Measurements from ENCODE around the gene PRKAR2B.

The PRKAR2B gene

GRCh38 chr7:107185716-107186115 is 141.2 kb downstream of the PRKAR2B start:
- DNase-seq (ENCODE audit: low read depth): no peak

DNA sequence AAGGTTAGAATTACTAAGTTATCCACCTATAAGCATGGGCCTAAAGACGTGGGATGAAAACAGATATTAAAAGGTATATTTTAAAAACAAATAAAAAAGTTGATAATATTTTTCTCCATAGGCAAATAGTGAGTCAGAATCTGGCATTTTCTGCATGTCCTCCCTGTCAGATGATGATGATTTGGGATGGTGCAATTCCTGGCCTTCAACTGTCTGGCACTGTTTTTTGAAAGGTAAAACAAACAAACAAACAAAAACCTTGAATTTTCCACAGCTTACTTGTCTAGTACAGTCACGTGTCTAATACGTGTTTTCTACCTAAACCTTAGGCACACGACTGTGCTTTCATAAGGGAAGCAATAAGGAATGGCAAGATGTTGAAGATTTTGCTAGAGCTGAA is 141.7 kb downstream of the PRKAR2B start:
- DNase-seq (ENCODE audit: low read depth): no peak

GRCh38 chr7:107187774-107188173 is 143.3 kb downstream of the PRKAR2B start:
- no peak for DNase-seq (ENCODE audit: low read depth)

GRCh38 chr7:107190090-107190489 is 145.6 kb downstream of the PRKAR2B start:
- DNase-seq (ENCODE audit: low read depth): no peak

DNA sequence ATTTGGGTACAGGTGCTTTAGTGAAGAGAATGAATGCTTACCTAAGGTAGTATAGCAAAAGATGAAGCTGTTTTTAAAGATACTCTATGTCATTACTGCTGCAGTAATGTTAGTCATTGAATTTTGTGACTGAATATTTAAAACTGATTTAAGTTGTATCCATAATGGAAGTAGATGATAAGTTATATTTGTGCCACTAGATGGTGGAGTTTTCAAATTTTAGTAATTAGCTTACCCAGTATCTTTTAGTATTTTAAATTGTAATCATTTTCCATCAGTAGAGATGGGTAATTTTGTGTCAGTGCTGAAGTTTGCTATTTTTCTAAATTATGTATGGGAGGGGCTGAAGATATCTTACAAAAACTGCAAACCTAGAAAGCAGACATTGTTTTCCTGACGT is 149.5 kb downstream of the PRKAR2B start:
- DNase-seq (ENCODE audit: low read depth): no peak

DNA sequence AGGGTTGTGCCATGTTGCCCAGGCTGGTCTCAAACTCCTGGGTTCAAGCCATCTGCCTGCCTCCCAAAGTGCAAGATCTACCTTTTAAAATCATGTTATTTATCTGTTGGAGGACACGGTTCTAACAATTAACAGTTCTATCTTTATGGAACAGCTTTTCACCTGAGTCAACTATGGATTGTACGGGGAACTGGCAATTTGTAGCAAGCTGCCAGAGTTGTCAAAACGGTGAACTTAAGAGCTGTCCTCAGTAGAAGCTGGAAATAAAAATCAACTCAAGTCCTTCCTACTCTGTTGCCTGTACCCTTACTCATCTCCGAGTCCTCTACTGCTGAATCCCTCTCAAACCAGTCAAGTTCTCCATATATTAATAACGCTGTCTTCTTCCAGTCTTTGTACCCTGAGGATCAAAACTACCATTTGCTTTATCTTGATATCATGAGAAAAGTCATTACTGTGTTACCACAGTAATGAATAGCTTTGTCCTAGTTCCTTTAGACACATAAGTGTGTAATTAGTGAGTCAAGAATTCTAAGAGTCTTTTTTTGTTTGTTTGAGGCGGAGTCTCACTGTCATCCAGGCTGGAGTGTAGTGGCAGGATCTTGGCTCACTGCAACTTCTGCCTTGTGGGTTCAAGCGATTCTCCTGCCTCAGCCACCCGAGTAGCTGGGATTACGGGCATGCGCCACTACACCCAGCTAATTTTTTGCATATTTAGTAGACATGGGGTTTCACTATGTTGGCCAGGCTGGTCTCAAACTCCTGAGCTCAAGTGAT is 152.5 kb downstream of the PRKAR2B start:
- DNase-seq (ENCODE audit: low read depth): no peak

DNA sequence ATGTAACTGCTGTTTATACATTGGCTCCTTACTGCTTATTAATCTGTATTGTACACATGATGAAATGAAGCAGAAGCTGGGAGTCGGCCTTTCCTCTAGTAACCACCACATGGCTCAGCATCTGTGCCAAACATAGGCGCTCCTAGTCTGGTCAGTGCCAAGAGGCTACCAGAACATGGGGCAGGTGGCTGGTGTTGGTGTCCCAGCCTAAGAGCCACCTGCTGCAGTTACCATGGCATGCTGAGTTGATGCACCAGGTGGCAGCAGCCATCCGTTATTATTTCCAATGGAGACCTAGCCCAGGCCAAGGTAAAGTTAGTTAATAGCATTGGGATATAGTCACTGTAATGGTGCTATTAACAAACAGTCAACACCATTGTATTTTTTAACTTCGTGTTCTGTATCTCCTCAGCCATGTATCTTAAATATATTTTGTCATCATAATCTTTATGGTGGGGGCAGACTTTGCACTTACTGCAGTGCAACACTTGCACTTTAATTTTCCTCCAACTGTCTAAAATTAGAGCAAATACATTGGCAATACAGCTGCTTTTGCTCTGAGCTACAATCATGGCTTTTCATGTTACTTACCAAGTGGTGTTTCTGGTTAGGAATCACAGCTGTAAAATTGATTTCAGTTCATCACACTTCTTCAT is 157.4 kb downstream of the PRKAR2B start:
- DNase-seq (ENCODE audit: low read depth): no peak

- no peak for DNase-seq (ENCODE audit: low read depth)
Observed at GRCh38 chr7:107203607-107204006, 159.1 kb downstream of the PRKAR2B start.

DNA sequence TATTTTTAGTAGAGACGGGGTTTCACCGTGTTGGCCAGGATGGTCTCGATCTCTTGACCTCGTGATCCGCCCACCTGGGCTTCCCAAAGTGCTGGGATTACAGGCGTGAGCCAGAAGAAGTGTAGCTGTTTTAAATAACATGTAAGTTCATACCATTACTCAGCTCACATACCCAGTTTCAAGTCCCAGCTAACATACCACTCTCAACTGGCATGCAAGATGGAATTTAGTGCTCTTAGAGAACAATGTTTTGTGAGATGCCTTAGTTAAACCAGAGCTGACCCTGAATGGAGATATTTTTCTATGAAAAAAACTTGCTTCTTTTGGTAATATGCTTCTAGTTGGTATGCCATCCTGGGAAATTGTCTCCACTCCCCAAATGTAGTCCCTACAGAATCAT is 161.6 kb downstream of the PRKAR2B start:
- DNase-seq (ENCODE audit: low read depth): no peak

DNA sequence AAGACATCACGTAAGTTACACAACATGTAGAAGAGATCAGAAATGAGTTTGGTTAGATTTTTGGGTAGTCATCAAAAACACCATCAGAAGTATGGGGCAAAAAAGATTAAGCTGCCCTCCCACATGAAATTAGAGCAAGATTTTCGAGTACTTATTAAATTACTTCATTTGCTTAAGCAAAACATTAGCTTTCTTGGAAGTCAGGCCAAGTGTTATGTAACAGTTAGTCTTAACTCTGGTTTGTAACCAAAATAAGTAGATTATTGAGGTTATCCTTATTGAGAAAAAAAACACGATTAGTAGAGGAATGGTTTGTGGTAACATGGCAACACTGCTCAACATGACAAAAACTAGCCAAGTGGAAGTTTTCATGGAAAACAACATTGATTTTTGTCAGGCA is 162.2 kb downstream of the PRKAR2B start:
- no peak for DNase-seq (ENCODE audit: low read depth)

GRCh38 chr7:107207459-107207858 is 163.0 kb downstream of the PRKAR2B start:
- DNase-seq (ENCODE audit: low read depth): no peak

DNA sequence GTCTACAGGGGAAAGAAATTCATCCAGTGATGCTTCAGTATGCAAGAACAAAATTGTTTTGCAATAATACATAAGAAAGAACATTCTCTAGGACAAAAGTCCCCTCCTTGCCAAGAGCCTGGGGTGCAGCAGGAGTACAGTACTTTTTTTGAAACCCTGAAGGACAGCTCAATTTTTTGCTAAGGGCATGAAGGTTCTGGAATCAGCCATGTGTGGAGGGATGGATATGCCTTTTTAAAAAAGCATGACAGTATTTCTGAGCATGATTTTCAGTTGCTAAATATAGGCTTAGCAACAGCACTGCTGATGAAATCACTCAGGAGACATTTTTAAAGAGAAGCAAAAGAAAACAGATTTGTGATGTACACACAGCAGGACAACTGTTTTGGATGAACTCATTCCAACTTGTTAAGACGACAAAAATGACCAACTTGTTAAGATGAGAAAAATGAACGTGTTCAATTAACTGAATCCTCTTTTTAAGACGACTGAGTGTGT is 163.6 kb downstream of the PRKAR2B start:
- DNase-seq (ENCODE audit: low read depth): no peak

GRCh38 chr7:107208563-107208962 is 164.1 kb downstream of the PRKAR2B start:
- no peak for DNase-seq (ENCODE audit: low read depth)

DNA sequence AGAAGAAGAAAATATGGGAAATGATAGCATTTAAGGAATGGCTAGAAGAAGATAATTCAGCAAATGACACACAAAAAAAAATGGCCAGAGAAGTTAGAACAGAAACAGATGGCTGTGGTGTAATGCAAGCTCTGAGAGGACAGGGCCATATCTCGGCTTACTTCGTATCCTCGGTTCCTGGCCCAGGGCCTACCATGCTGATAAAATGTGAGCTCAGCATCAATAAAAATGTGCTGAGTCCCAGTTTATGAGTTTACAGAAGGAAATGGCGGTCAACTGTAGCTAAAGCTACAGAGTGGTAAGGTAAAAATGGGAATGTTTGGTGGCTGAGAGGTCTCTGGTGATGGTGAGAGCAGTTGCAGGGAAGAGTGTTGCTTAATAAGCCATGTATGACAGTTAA is 165.1 kb downstream of the PRKAR2B start:
- DNase-seq (ENCODE audit: low read depth): no peak

DNA sequence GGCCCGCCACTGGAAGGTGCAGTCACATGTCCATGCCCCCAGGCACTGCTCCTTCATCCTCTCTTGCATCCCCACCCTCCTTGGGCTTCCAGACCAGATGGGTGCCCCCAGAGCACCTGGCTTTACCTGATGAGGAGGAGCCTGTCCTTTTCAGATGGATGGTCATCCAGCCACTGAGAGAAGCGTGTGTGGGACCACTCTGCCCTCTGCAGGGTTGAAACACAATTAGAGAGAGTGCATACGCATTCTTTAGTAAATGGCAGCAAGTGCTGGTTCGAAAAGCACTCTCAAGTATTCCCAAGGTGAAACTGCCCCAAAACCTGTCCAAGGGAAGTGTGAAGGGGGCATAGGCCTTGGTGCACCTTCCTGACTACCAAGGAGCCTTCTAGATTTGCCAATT is 165.9 kb downstream of the PRKAR2B start:
- DNase-seq (ENCODE audit: low read depth): no peak
